Uterus (tissue), 4 donors: ENCODE results near the gene SH3RF3. TPM values are rescaled to one million over a fixed set of nuclear protein-coding genes. Genes with fewer than 3 reads are reported as not detected.

Experiments
- DNase-seq, 2 donors: peaks; one replicate each; pipeline ENCODE4 v3.0.0-alpha.2; 2019 to 2020
- H3K27ac ChIP-seq, 2 donors: fragments of 200-600 bp; sonication (generic); 1 replicate in 1 of 2; 2 replicates in 1 of 2; pipeline ENCODE4 v1.5.1; 2016 to 2018
- H3K27me3 ChIP-seq, 2 donors: fragments of 200-600 bp; sonication (generic); one replicate each; pipeline ENCODE4 v1.5.1; 2018 to 2019; ENCODE audit warnings: control low read depth in 1 of 2
- H3K36me3 ChIP-seq, 2 donors: fragments of 200-600 bp; sonication (generic); one replicate each; pipeline ENCODE4 v1.5.1; 2019; ENCODE audit warnings: control low read depth in 1 of 2
- H3K4me1 ChIP-seq, 2 donors: fragments of 200-600 bp; sonication (generic); one replicate each; pipeline ENCODE4 v1.5.1; 2018 to 2019; ENCODE audit warnings: control low read depth in 1 of 2
- H3K4me3 ChIP-seq, 2 donors: fragments of 200-600 bp; sonication (generic); 1 replicate in 1 of 2; 2 replicates in 1 of 2; pipeline ENCODE4 v1.5.1; 2018 to 2019; ENCODE audit warnings: mild to moderate bottlenecking in 1 of 2
- H3K9me3 ChIP-seq, 2 donors: fragments of 200-600 bp; sonication (generic); one replicate each; pipeline ENCODE4 v1.5.1; 2019; ENCODE audit warnings: control low read depth in 1 of 2
- POLR2A ChIP-seq, 2 donors: fragments of 450-650 bp; IDR thresholded peaks; one replicate each; pipeline ENCODE4 v1.6.1; 2016; ENCODE audit warnings: antibody characterized with exemption in 2 of 2, mild to moderate bottlenecking in 1 of 2, moderate library complexity in 1 of 2
- intact Hi-C: fragments of 100-400 bp; cut with DNase I; formaldehyde crosslinking; loops from one replicate; pipeline ENCODE4 v1.15.1; 2023; ENCODE audit warnings: low total_unique reads
- total RNA-seq, 4 donors: library from RNA; depleted of rRNA in 3 of 4; stranded (reverse); fragments of >200 nt in 3 of 4; gene quantifications; one replicate each; pipeline versions ENCODE4 v1.1.0 to v1.2.4, GENCODE V29; 2014 to 2023
- TF ChIP-seq, protein P1 (sequence below), 4 experiments: fragments of 200-600 bp in 2 of 4; fragments of 450-650 bp in 2 of 4; sonication (generic) in 2 of 4; IDR thresholded peaks; one replicate each; pipeline ENCODE4 v1.5.1; 2016 to 2019; ENCODE audit warnings: antibody characterized with exemption in 4 of 4, mild to moderate bottlenecking in 2 of 4, moderate library complexity in 1 of 4
- donor health status: DM: yes; HTN: yes; CAD: no.

Gene SH3RF3
- total RNA-seq, 4 donors from 2014 or later, result 5.1 to 10.2 (median 8.7) TPM; not detected in 1

DNA sequence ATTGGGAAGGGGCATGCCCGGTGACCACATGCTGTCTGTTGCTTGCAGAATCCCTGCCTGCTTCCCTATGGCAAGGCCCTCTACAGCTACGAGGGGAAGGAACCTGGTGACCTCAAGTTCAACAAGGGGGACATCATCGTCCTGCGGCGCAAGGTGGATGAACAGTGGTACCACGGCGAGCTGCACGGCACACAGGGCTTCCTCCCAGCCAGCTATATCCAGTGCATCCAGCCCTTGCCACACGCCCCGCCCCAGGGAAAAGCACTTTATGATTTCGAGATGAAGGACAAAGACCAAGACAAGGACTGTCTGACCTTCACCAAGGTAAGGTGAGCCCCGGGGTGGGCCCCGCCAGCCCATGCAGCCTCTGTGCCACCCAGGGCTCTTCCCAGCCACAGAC, 218.6 kb downstream of the SH3RF3 start:
- Histone ChIP-seq H3K9me3 (no peaks in the 10 kb centered on the region), H3K4me3 (no peak overlapping the region), H3K27ac (no peak overlapping the region), H3K27me3 (no peaks in the 10 kb centered on the region), H3K4me1 (peaks cover 0 to 9% of the 10 kb centered on the region in 2 donors), H3K36me3 (no peaks in the 10 kb centered on the region)
- no peak for DNase-seq
- TF ChIP-seq, protein P1, sequence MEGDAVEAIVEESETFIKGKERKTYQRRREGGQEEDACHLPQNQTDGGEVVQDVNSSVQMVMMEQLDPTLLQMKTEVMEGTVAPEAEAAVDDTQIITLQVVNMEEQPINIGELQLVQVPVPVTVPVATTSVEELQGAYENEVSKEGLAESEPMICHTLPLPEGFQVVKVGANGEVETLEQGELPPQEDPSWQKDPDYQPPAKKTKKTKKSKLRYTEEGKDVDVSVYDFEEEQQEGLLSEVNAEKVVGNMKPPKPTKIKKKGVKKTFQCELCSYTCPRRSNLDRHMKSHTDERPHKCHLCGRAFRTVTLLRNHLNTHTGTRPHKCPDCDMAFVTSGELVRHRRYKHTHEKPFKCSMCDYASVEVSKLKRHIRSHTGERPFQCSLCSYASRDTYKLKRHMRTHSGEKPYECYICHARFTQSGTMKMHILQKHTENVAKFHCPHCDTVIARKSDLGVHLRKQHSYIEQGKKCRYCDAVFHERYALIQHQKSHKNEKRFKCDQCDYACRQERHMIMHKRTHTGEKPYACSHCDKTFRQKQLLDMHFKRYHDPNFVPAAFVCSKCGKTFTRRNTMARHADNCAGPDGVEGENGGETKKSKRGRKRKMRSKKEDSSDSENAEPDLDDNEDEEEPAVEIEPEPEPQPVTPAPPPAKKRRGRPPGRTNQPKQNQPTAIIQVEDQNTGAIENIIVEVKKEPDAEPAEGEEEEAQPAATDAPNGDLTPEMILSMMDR (IDR thresholded peaks at IDR 0.05), result no peak
- TF ChIP-seq POLR2A (IDR thresholded peaks at IDR 0.05), result no peak
- intact Hi-C loops, result no loop called here

DNA sequence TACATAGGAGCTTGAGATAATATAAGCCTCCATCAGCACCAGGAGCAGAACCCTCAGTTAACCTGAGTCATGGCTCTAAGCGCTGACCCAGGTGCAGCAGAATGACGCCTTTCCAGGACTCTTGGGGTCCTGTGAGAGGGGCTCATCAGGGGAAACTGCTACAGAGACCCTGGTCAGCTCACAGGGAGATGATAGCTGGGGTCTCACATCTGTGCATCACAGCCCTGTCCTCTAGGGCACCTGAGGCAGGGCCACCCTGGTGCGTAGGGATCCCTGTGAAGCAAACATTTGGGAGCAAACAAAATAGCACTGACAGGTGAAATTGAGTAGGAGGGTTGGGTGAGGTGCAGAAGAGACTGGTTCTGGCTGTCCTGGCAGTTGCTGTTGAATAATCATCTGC, 219.2 kb downstream of the SH3RF3 start:
- TF ChIP-seq POLR2A (IDR thresholded peaks at IDR 0.05), result no peak
- TF ChIP-seq, protein P1 (IDR thresholded peaks at IDR 0.05), result no peak
- no peaks in the 10 kb centered on the region for H3K9me3 ChIP-seq
- intact Hi-C loops, result no loop called here
- H3K27me3 ChIP-seq, result no peaks in the 10 kb centered on the region
- DNase-seq, result no peak
- H3K36me3 ChIP-seq, result no peaks in the 10 kb centered on the region
- H3K4me3 ChIP-seq, result no peak overlapping the region
- no peak overlapping the region for H3K27ac ChIP-seq
- peaks cover 0 to 9% of the 10 kb centered on the region in 2 donors for H3K4me1 ChIP-seq

DNA sequence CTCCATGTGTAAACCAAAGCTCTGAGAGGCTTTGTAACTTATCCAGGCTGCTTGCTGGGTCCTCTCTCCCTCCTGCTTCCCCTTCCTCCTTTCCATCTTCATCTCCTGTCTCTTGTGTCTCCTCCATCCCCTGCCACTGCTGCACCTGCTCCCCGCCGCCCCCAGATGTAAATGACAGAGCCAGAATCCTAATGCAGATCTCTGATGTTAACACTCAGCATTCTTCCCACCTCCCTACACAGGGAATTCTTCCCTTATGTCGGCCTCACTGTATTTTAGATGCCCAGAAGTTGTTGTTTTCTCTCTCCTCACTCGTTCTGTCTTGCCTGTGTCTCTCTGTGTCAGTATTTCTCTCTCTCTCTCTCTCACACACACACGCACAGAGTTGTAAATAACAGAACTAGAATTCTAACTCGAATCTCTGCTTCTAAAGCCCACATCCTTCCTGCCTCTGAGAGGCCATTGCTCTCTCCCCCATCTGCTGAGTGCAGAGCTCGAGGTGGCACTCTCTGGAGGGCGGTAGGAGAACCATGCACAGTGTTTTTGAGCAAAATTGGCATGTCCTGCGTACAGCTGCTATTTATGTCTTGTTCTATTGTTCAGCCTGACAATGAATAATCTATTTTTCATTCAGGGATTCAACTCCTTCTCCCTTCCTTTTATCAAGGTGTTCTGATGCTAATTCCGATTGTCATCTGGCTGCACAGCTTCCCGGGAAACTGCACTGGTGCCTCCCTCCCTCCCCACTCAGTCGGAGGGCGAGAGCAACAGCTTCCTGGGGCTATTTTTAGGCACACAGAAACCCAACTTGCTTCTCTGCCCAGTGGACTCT, 219.9 kb downstream of the SH3RF3 start:
- Histone ChIP-seq H3K27ac (no peak overlapping the region), H3K27me3 (no peaks in the 10 kb centered on the region), H3K9me3 (no peaks in the 10 kb centered on the region), H3K4me3 (no peak overlapping the region), H3K36me3 (no peaks in the 10 kb centered on the region), H3K4me1 (peaks cover 0 to 9% of the 10 kb centered on the region in 2 donors)
- intact Hi-C loops, result no loop called here
- DNase-seq, result no peak
- no peak for TF ChIP-seq POLR2A (IDR thresholded peaks at IDR 0.05)
- TF ChIP-seq, protein P1 (IDR thresholded peaks at IDR 0.05), result no peak

DNA sequence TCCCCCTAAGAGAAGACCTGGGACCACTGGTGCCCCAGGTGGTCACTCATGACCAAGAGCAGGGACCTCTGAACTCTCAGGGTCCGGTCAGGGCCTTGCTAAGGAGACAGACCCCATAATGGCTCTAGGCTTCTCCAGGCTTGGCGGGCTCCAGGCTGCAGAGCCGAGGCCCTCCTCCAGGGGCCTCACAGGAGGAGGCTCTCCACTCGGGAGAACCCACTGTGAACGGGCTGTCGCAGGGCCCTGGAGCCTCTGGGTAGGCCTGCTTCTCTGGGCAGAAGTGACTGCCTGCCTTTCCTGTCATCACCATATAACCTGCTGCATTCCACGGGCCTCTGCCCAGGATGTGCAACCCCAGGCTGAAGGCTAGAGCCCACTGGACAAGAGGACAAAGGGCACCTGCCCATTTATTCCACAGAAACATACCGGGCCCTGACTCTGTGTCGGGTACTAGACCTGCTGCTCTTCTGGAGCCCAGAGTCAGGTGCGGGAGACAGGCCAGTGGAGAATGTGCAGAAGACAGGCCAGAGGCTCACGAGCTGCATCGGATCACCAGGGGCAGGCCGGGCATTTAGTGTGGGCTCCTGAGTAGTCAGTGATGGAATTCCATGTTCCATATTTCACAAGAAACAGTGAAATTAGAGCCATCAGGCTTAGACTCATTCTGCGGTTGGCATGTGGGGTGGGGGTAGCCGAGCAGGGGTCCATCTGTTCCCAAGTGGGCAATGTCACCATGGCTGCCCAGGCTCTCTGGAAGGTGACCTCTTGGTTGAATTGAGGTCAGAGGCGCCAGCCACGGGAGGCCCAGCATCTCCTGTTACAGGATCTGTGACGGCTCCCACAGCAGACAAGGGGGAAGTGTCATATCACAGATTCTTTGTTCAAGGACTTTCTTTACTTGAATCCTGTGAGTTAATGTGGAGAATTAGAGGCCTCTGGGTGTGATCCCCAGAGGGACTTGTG, 220.8 kb downstream of the SH3RF3 start:
- no peak for DNase-seq
- H3K36me3 ChIP-seq, result no peaks in the 10 kb centered on the region
- TF ChIP-seq, protein P1 (IDR thresholded peaks at IDR 0.05), result no peak
- H3K4me1 ChIP-seq, result peaks cover 0 to 9% of the 10 kb centered on the region in 2 donors
- H3K27me3 ChIP-seq, result no peaks in the 10 kb centered on the region
- H3K4me3 ChIP-seq, result no peak overlapping the region
- H3K27ac ChIP-seq, result no peak overlapping the region
- H3K9me3 ChIP-seq, result no peaks in the 10 kb centered on the region
- intact Hi-C loops, result no loop called here

DNA sequence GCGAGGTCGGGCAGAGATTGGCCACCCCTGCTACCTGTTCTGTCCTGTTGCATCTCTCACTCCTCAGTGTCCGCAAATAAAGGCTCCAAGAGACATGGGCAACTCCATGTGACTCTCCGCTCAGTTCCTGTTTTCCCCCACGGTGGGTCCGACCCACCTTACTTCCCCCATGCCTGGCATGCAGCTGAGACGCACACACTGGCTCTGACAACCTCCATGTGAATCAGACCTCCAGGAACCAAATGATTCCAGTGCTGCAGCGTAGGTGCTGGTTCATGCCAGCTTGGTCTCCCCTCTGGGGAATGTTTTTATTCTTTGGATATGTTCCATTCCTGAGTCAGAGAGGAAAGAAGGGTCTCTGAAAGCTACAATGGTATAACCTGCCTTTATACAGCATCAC, 221.5 kb downstream of the SH3RF3 start:
- no peak for DNase-seq
- H3K27me3 ChIP-seq, result no peaks in the 10 kb centered on the region
- peaks cover 0 to 9% of the 10 kb centered on the region in 2 donors for H3K4me1 ChIP-seq
- no peaks in the 10 kb centered on the region for H3K9me3 ChIP-seq
- no peak overlapping the region for H3K4me3 ChIP-seq
- TF ChIP-seq POLR2A (IDR thresholded peaks at IDR 0.05), result no peak
- TF ChIP-seq, protein P1 (IDR thresholded peaks at IDR 0.05), result no peak
- no peaks in the 10 kb centered on the region for H3K36me3 ChIP-seq
- H3K27ac ChIP-seq, result no peak overlapping the region
- intact Hi-C loops, result no loop called here
